Duodenal mucosa (tissue), 2 donors: ENCODE data around the gene PNKD.

Experiments used
- H3K27ac ChIP-seq: one replicate; pipeline ENCODE4 v1.7.0; 2013; ENCODE audit warnings: low read depth, low read length
- H3K27me3 ChIP-seq, 2 donors: one replicate each; pipeline ENCODE4 v1.7.0; 2013; ENCODE audit warnings: low read length in 2 of 2, control low read depth in 1 of 2; ENCODE audit not compliant: insufficient read depth in 2 of 2, control insufficient read depth in 1 of 2
- H3K36me3 ChIP-seq, 2 donors: one replicate each; pipeline ENCODE4 v1.7.0; 2013; ENCODE audit warnings: low read length in 2 of 2, control low read depth in 1 of 2; ENCODE audit not compliant: insufficient read depth in 2 of 2, control insufficient read depth in 1 of 2
- H3K4me1 ChIP-seq, 2 donors: one replicate each; pipeline ENCODE4 v1.7.0; 2013; ENCODE audit warnings: low read length in 2 of 2, control low read depth in 1 of 2; ENCODE audit not compliant: insufficient read depth in 2 of 2, control insufficient read depth in 1 of 2
- H3K4me3 ChIP-seq, 2 donors: one replicate each; pipeline ENCODE4 v1.7.0; 2013; ENCODE audit warnings: low read length in 2 of 2, low read depth in 1 of 2
- H3K9ac ChIP-seq, 2 donors: one replicate each; pipeline ENCODE4 v1.7.0; 2013; ENCODE audit warnings: low read length in 2 of 2, low read depth in 1 of 2
- H3K9me3 ChIP-seq, 2 donors: one replicate each; pipeline ENCODE4 v1.7.0; 2013; ENCODE audit warnings: low read length in 2 of 2, control low read depth in 1 of 2; ENCODE audit not compliant: control insufficient read depth in 1 of 2

PNKD gene

DNA sequence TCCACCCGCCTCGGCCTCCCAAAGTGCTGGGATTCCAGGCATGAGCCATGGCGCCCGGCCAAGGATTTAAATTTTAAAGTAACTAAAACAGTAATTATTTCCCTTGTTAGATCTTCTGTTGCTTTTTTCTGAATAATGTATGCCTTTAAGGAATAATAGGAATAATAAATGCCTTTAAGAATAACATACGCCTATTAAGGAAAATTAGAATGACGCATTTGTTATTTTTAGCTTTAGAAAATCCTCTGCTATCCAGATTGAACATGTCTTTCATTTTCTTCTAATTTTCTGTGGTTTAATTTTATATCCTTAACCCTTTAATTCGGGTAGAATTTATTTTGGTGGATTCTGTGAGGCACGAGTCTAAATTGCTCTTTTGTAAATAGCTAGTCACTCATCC is 45.1 kb downstream of the PNKD start:
- Histone ChIP-seq H3K4me1 (peaks cover 17 to 20% of the 10 kb centered on the region in 2 donors), H3K9me3 (no peaks in the 10 kb centered on the region), H3K36me3 (no peaks in the 10 kb centered on the region), H3K27me3 (no peaks in the 10 kb centered on the region), H3K4me3 (no peak overlapping the region), H3K9ac (no peak overlapping the region), H3K27ac (no peak overlapping the region)

DNA sequence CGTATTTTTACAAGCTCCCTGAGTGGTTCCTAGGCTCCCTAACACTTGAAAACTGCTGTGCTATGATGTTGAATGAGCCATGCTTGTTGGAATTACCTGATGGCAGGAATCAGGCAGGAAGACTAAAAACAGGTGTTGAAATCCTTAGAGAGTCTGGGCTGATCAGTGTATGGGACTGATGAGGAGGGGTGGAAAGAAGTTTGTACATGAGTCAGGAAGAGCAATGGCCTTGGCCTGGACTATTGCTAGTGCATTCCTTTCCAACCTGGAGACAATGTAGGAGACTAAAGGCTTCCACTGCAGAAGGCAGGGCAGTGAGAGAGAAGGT is 46.9 kb downstream of the PNKD start:
- H3K4me3 ChIP-seq, result no peak overlapping the region
- H3K4me1 ChIP-seq, result peaks cover 11 to 18% of the 10 kb centered on the region in 2 donors
- no peaks in the 10 kb centered on the region for H3K36me3 ChIP-seq
- H3K9me3 ChIP-seq, result no peaks in the 10 kb centered on the region
- H3K27me3 ChIP-seq, result no peaks in the 10 kb centered on the region
- no peak overlapping the region for H3K9ac ChIP-seq
- H3K27ac ChIP-seq, result no peak overlapping the region

DNA sequence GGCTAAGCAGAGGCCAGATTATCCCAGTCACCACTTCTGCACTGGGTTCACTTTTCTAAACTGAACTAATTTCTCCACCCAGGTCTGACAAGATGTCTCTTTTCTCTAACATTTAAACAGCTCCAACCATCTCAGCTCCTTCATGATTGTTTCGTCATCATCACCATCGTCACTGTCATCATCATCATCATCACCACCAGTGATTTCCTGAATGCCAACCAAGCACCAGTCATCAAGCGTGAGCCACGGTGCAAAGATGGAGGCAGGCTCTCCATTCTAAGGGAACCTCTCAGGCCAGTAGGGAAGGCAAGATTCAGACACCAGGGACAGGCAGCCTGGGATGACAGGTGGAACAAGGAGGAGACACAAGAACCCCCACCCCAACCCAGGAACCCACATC is 47.5 kb downstream of the PNKD start:
- no peak overlapping the region for H3K9ac ChIP-seq
- H3K4me1 ChIP-seq, result peaks cover 13 to 22% of the 10 kb centered on the region in 2 donors
- no peaks in the 10 kb centered on the region for H3K27me3 ChIP-seq
- no peak overlapping the region for H3K4me3 ChIP-seq
- H3K9me3 ChIP-seq, result no peaks in the 10 kb centered on the region
- H3K36me3 ChIP-seq, result no peaks in the 10 kb centered on the region
- H3K27ac ChIP-seq, result no peak overlapping the region

DNA sequence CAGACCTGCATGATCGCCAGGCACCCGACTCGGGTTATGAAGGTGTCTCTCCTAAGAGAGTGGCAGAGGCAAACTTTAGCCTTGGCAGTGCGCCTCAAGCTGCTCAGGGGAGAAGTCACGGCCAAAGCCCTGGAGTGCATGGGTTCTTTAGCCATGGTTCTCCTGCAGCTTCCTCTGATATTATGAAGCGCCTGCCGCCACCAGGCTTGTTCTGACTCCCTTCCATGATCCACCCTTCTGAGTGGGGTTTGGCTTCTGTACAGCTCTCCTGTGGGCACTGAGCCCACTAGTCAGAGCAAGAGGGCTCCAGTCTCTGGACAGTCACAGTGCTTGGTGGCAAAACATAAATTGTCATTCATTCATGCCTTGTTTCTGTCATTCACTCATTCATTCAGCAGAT is 47.9 kb downstream of the PNKD start:
- Histone ChIP-seq H3K27ac (no peak overlapping the region), H3K27me3 (no peaks in the 10 kb centered on the region), H3K4me3 (no peak overlapping the region), H3K4me1 (peaks cover 13 to 22% of the 10 kb centered on the region in 2 donors), H3K9me3 (no peaks in the 10 kb centered on the region), H3K36me3 (no peaks in the 10 kb centered on the region), H3K9ac (no peak overlapping the region)

DNA sequence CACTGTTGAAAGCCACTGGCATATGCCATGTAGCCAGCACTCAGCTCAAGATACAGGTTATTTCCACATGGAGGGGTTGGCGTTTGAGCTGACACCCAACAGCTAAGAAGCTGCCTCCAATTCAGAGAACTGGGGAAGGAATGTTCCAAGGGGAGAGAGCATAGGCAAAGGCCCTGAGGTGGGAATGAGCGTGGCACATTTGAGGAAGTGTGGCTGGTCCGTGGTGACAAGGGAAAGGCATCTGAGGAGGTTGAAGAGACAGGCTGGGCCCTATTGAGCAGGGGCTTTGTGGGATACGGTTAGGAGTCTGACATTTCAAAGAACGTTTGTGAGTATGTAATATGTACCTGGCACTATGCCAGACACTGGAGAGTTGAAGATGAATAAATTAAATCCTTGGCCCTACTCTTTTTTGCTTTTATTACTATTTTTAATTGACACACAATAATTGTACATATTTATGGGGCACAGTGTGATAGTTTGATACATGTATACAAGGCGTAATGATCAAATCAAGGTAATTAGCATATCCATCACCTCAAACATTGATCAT is 49.6 kb downstream of the PNKD start:
- Histone ChIP-seq H3K4me3 (no peak overlapping the region), H3K4me1 (peaks cover 21 to 31% of the 10 kb centered on the region in 2 donors), H3K27ac (no peak overlapping the region), H3K27me3 (no peaks in the 10 kb centered on the region), H3K9me3 (no peaks in the 10 kb centered on the region), H3K36me3 (no peaks in the 10 kb centered on the region), H3K9ac (no peak overlapping the region)

DNA sequence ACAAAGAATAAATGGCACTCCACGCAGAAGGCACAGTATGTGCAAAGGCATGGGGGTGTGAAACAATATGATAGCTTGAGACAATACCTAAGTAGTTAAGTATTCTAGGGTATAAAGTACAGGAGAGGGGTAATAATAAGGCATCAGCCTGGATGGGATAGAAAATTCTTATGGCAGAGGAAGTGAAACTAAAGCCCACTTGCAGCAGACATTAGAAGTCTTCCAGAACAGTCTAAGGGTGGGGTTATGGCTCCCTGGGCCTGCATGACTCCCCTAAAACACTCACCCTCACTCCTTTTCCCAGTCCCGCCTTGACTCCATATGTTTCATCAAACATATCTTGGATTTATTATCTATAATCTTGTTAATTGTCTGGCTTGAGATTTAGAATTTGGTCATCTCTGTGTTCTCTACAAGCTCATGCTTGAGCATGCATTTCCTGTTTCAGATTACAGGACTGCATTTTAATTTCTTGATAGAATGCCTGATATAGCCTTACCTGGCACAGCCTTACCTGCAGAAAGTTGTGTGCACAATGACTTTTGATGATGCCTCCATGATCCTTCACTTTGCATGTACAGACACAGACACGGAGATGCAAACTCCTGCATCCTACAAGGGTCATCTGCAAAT is 50.5 kb downstream of the PNKD start:
- H3K4me1 ChIP-seq, result peaks cover 19 to 27% of the 10 kb centered on the region in 2 donors
- H3K36me3 ChIP-seq, result no peaks in the 10 kb centered on the region
- H3K27ac ChIP-seq, result no peak overlapping the region
- H3K4me3 ChIP-seq, result no peak overlapping the region
- no peak overlapping the region for H3K9ac ChIP-seq
- H3K27me3 ChIP-seq, result no peaks in the 10 kb centered on the region
- no peaks in the 10 kb centered on the region for H3K9me3 ChIP-seq

DNA sequence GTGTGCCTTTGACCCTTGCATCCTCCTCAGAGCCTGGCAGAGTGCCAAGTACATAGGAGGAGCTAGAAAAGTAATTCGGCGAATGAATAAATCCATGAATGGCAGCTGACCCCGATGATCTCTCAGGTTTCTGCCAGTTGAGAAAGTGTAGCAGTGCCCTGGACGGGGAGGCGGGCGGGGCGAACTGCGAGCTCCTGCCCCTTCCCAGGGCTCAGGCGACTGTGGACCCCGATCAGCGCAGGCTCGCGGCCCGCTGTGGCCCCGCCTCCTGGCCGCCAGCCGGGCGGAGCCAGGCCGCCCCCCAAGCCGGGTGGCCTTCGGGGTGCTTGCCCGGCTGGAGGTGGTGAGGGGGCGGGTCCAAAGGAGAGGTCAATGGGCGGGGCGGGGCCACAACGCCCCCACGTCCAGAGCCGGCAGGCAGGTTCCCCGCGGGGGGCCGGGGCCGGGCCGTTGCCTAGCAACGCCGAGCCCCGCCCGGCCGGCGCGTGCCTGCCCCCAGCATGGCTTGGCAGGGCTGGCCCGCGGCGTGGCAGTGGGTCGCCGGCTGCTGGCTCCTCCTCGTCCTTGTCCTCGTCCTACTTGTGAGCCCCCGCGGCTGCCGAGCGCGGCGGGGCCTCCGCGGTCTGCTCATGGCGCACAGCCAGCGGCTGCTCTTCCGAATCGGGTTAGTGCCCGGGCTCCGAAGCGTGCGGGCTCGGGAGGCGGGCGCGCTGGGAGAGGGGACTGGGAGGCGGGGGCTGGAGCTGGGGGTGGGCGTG is 52.6 kb downstream of the PNKD start:
- Histone ChIP-seq H3K9me3 (no peaks in the 10 kb centered on the region), H3K4me3 (peak overlapping the region; percentile 70 to 81), H3K27me3 (no peaks in the 10 kb centered on the region), H3K36me3 (no peaks in the 10 kb centered on the region), H3K9ac (peak overlapping the region; percentile 19 to 51), H3K4me1 (peaks cover 27% of the 10 kb centered on the region in 2 donors), H3K27ac (peak overlapping the region; percentile 80)

DNA sequence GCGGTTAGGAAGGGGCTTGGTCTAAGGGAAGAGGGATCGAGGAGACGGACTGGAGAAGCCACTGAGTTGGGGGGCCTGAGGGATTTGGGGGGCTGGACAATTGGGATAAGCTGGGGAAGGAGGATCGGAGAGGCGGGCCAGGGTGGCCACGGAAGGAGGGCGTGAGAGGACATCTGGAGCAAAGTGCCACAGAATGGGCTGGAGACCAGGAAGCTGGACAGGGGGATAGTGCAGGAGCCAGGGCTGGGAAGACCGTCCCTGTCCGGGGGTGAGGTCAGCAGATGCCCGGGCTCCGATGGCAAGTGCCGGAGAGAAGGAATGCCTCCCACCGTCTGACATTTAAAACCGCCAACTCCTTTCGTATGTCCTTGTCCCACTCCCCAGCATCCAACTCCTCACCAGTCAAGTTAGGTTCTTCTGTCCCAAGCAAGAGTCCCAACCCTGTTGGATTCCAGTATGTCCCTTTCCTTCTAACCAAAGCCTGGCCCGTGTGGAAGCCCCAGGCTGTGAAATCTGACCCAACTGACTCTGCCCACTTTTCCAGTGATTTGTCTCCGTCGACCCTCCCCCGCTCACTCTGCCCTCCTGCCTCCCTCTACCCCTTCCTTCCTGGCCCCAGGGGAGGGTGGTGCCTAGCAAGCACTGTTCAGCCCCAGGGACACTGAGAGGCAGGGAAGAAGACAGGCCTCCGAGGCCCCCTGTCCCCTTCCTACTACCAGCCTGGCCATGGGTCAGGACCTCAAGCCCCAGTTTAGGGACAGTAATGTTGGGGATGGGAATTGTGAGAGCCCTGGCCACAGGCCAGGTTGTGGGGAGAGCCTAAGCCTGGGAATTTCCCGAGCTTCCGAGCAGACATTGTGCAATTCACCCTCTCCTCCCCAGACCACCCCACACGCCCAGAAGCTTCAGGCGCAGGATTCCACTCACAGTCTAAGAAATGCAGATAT is 53.5 kb downstream of the PNKD start:
- peaks cover 27 to 31% of the 10 kb centered on the region in 2 donors for H3K4me1 ChIP-seq
- peak overlapping the region; percentile 70 to 81 for H3K4me3 ChIP-seq
- H3K27me3 ChIP-seq, result no peaks in the 10 kb centered on the region
- no peaks in the 10 kb centered on the region for H3K36me3 ChIP-seq
- peak overlapping the region; percentile 80 for H3K27ac ChIP-seq
- peak overlapping the region; percentile 19 to 64 for H3K9ac ChIP-seq
- no peaks in the 10 kb centered on the region for H3K9me3 ChIP-seq

DNA sequence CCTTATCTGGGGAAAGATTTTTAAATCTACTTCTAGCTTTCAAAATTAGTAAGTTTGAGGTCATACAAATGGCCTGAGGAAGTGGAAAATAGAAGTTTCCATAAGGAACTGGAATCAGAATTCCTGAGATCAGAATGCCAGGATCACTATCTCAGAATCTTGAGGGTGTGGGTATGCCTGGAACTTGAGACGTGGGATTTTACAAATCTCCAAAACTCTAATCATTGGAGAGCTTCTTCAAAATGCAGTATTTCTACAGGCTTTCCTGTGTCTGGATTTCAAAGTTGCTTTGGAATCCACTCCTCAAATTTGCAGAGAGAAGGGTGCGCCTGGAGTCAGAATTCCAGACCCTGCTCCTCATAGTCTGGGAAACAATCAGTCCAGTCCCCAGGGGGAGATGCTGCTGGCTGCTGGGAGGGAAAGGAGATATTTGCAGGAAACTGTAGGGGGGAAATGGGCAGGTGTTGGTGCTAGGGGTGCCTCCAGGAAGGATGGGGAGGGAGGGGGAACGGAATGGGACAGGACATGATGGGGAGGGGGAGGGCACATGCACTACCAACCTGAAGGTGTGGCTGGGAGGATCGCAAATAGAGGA is 55.3 kb downstream of the PNKD start:
- H3K27me3 ChIP-seq, result no peaks in the 10 kb centered on the region
- no peak overlapping the region for H3K27ac ChIP-seq
- peaks cover 42 to 43% of the 10 kb centered on the region in 2 donors for H3K4me1 ChIP-seq
- H3K4me3 ChIP-seq, result no peak overlapping the region
- H3K36me3 ChIP-seq, result no peaks in the 10 kb centered on the region
- no peak overlapping the region for H3K9ac ChIP-seq
- no peaks in the 10 kb centered on the region for H3K9me3 ChIP-seq
